Stimulated activated CD8-positive, alpha-beta memory T cell treated with anti-CD3 and anti-CD28 coated beads, Interleukin-4, amount 100 ng/mL, for 4 hours (primary cell): ENCODE measurements around the gene PEG3.

Experiments
- DNase-seq, 2 donors: peaks; one replicate each; pipeline ENCODE4 v3.0.0-alpha.2; 2020; ENCODE audit warnings: low read depth in 2 of 2, low spot score in 1 of 2

Gene PEG3

GRCh38 chr19:56811480-56811879 lies 29.0 kb downstream of the PEG3 start:
- no peak for DNase-seq

- DNase-seq, result no peak
These were observed 30.3 kb downstream of the PEG3 start for GRCh38 chr19:56810260-56810659.

- no peak for DNase-seq
These were observed 31.7 kb downstream of the PEG3 start for GRCh38 chr19:56808717-56809392.

GRCh38 chr19:56806639-56807038 lies 33.9 kb downstream of the PEG3 start:
- no peak for DNase-seq
